PC-9 (cell line): ENCODE measurements around the gene IL10. TPM values are rescaled to one million over a fixed set of nuclear protein-coding genes. Genes with fewer than 3 reads are reported as not detected.

Experiments
- BruUV-seq: library from RNA; stranded (reverse); fragments of 400-500 nt; replicated peaks from 2 replicates; lab custom pipeline; 2021; lab: Mats Ljungman, UMichigan
- CTCF ChIA-PET: fragments of 300-600 bp; sonication (Branson Sonifier 250); formaldehyde crosslinking; loops from one replicate; lab custom pipeline; 2022; ENCODE audit warnings: antibody characterized with exemption; lab: Charles Lee
- POLR2A ChIA-PET: fragments of 300-600 bp; sonication (Branson Sonifier 250); formaldehyde crosslinking; loops from one replicate; lab custom pipeline; 2022; ENCODE audit warnings: antibody characterized with exemption; ENCODE audit not compliant: unreplicated experiment; lab: Charles Lee
- DNase-seq, 2 experiments: peaks; one replicate each; pipeline versions ENCODE4 v3.0.0 to v3.0.0-alpha.2; 2015 to 2022; ENCODE audit warnings: mixed read lengths in 1 of 2
- H2AFZ ChIP-seq: fragments of 200-600 bp; sonication (generic); 2 replicates; pipeline ENCODE4 v1.8.1; 2017; ENCODE audit warnings: antibody characterized with exemption
- H3F3A ChIP-seq: fragments of 200-600 bp; sonication (generic); 2 replicates; pipeline ENCODE4 v1.8.1; 2017; ENCODE audit warnings: antibody characterized with exemption, mild to moderate bottlenecking, low read depth; ENCODE audit not compliant: insufficient read depth
- H3K27ac ChIP-seq: fragments of 200-600 bp; sonication (generic); 2 replicates; pipeline ENCODE4 v1.6.1; 2016; ENCODE audit warnings: mixed run types
- H3K27me3 ChIP-seq: fragments of 200-600 bp; sonication (generic); 2 replicates; pipeline ENCODE4 v1.6.1; 2016; ENCODE audit warnings: low read depth, mixed run types; ENCODE audit not compliant: insufficient read depth
- H3K36me3 ChIP-seq: fragments of 200-600 bp; sonication (generic); 2 replicates; pipeline ENCODE4 v1.6.1; 2016; ENCODE audit warnings: low read depth, mixed run types
- H3K4me1 ChIP-seq: fragments of 200-600 bp; sonication (generic); replicated peaks from 2 replicates; pipeline ENCODE4 v1.6.1; 2016; ENCODE audit warnings: mixed run types; ENCODE audit not compliant: insufficient read depth
- H3K4me2 ChIP-seq: fragments of 200-600 bp; sonication (generic); 2 replicates; pipeline ENCODE4 v1.6.1; 2017; ENCODE audit warnings: mixed run types
- H3K4me3 ChIP-seq: fragments of 200-600 bp; sonication (generic); 2 replicates; pipeline ENCODE4 v1.6.1; 2016; ENCODE audit warnings: mixed run types
- H3K79me2 ChIP-seq: fragments of 200-600 bp; sonication (generic); 2 replicates; pipeline ENCODE4 v1.6.1; 2017; ENCODE audit warnings: low read depth, mixed run types
- H3K9me2 ChIP-seq: fragments of 200-600 bp; sonication (generic); 2 replicates; pipeline ENCODE4 v1.8.1; 2017; ENCODE audit warnings: mild to moderate bottlenecking; ENCODE audit not compliant: insufficient read depth
- H3K9me3 ChIP-seq: fragments of 200-600 bp; sonication (generic); 2 replicates; pipeline ENCODE4 v1.8.1; 2016; ENCODE audit warnings: low read depth; ENCODE audit not compliant: insufficient read depth
- H4K20me1 ChIP-seq: fragments of 200-600 bp; sonication (generic); 2 replicates; pipeline ENCODE4 v1.8.1; 2017; ENCODE audit not compliant: insufficient read depth
- CTCF ChIP-seq: fragments of 200-600 bp; sonication (generic); conservative IDR thresholded peaks from 2 replicates; pipeline ENCODE4 v1.6.1; 2017; ENCODE audit warnings: mixed run types, antibody characterized with exemption, mild to moderate bottlenecking, moderate library complexity
- EZH2 ChIP-seq: fragments of 200-600 bp; sonication (generic); IDR thresholded peaks from 2 replicates; pipeline ENCODE4 v1.8.0; 2017; ENCODE audit warnings: antibody characterized with exemption, low read depth
- intact Hi-C: fragments of 100-400 bp; cut with micrococcal nuclease; formaldehyde crosslinking; loops from one replicate; pipeline ENCODE4 v1.10.0; 2022; ENCODE audit not compliant: unreplicated experiment
- total RNA-seq: library from RNA; stranded (reverse); gene quantifications from 2 replicates; pipeline ENCODE4 v1.2.3, GENCODE V29; 2021

The IL10 gene
- total RNA-seq, 1 experiment from 2014 or later, result not detected

- Histone ChIP-seq H3F3A (no peaks in the 10 kb centered on the region), H3K9me2 (no peaks in the 10 kb centered on the region), H3K4me3 (no peak overlapping the region), H4K20me1 (no peaks in the 10 kb centered on the region), H2AFZ (no peak overlapping the region), H3K27me3 (0 out of 2 replicates have a peak, but pooled peaks cover 6% of the 10 kb centered on the region), H3K4me2 (no peak overlapping the region), H3K36me3 (no peaks in the 10 kb centered on the region), H3K27ac (no peak overlapping the region), H3K9me3 (no peaks in the 10 kb centered on the region), H3K79me2 (no peaks in the 10 kb centered on the region), H3K4me1 (no peaks in the 10 kb centered on the region)
- ChIA-PET CTCF (no interaction called here), POLR2A (interaction anchor here (0.7 kb wide), 1 partner anchor 51 kb away, joined by 4 read pairs; no protein-coding TSS in a partner anchor)
- TF ChIP-seq CTCF, result no peak
- TF ChIP-seq EZH2, result no peak
- no peak for DNase-seq
- no TSS peak for BruUV-seq
- intact Hi-C loops, result no loop called here
These were observed 23.8 kb downstream of the IL10 start for GRCh38 chr1:206748348-206749030.

GRCh38 chr1:206745301-206745700 is 27.0 kb downstream of the IL10 start:
- ChIA-PET POLR2A (no interaction called here), CTCF (no interaction called here)
- H3K79me2 ChIP-seq, result no peaks in the 10 kb centered on the region
- H3F3A ChIP-seq, result no peaks in the 10 kb centered on the region
- no peak for TF ChIP-seq CTCF
- TF ChIP-seq EZH2, result no peak
- no TSS peak for BruUV-seq
- no peaks in the 10 kb centered on the region for H3K9me3 ChIP-seq
- intact Hi-C loops, result no loop called here
- DNase-seq, result no peak
- no peak overlapping the region for H2AFZ ChIP-seq
- no peaks in the 10 kb centered on the region for H3K27me3 ChIP-seq
- no peaks in the 10 kb centered on the region for H3K36me3 ChIP-seq
- no peaks in the 10 kb centered on the region for H3K9me2 ChIP-seq
- H3K4me1 ChIP-seq, result no peaks in the 10 kb centered on the region
- H3K4me2 ChIP-seq, result no peak overlapping the region
- no peak overlapping the region for H3K27ac ChIP-seq
- H4K20me1 ChIP-seq, result no peaks in the 10 kb centered on the region
- no peak overlapping the region for H3K4me3 ChIP-seq

- POLR2A ChIA-PET, result no interaction called here
- TF ChIP-seq CTCF, result no peak
- no peak for TF ChIP-seq EZH2
- CTCF ChIA-PET, result no interaction called here
- Histone ChIP-seq H3K4me3 (no peak overlapping the region), H3K79me2 (no peaks in the 10 kb centered on the region), H3K36me3 (no peaks in the 10 kb centered on the region), H2AFZ (no peak overlapping the region), H3K4me2 (no peak overlapping the region), H3F3A (no peaks in the 10 kb centered on the region), H4K20me1 (no peaks in the 10 kb centered on the region), H3K9me3 (no peaks in the 10 kb centered on the region), H3K4me1 (no peaks in the 10 kb centered on the region), H3K9me2 (no peaks in the 10 kb centered on the region), H3K27me3 (no peaks in the 10 kb centered on the region), H3K27ac (no peak overlapping the region)
- BruUV-seq, result no TSS peak
- intact Hi-C loops, result no loop called here
- DNase-seq, result no peak
These were observed 27.6 kb downstream of the IL10 start for GRCh38 chr1:206744683-206745082.
